Measurements from ENCODE around the gene GABBR2.

Gene GABBR2

DNA sequence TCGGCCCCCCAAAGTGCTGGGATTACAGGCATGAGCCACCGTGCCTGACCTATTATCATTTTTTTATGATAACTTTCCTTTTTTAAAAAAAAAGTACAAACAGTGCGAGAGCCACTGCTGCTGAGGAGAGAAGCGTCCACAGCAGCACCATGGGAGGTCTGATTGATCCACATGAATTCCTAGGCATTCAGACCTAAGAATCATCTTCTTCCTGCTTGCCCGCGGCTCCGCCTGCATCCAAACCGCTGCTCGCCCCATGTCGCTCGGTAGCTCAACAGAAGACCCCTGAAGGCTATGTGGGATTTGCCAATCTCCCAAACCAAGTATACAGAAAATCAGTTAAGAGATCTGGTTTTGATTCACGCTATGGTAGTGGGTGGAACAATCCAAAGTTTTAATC is 102.0 kb downstream of the GABBR2 start:
- Histone ChIP-seq H3K27ac (ENCODE audit: poor library complexity, severe bottlenecking) (no peak overlapping the region), H3K4me1 (ENCODE audit: insufficient read depth, poor library complexity, severe bottlenecking) (no peaks in the 10 kb centered on the region), H3K9me3 (ENCODE audit: severe bottlenecking) (no peaks in the 10 kb centered on the region), H3K4me3 (ENCODE audit: severe bottlenecking) (no peak overlapping the region), H3K27me3 (ENCODE audit: insufficient read depth, poor library complexity, severe bottlenecking) (peaks cover 7% of the 10 kb centered on the region), H3K36me3 (ENCODE audit: low read depth) (no peaks in the 10 kb centered on the region)
- DNase-seq (ENCODE audit: low spot score) (no peak), ATAC-seq (ENCODE audit: low read depth) (no peak)
- TF ChIP-seq, protein P1, sequence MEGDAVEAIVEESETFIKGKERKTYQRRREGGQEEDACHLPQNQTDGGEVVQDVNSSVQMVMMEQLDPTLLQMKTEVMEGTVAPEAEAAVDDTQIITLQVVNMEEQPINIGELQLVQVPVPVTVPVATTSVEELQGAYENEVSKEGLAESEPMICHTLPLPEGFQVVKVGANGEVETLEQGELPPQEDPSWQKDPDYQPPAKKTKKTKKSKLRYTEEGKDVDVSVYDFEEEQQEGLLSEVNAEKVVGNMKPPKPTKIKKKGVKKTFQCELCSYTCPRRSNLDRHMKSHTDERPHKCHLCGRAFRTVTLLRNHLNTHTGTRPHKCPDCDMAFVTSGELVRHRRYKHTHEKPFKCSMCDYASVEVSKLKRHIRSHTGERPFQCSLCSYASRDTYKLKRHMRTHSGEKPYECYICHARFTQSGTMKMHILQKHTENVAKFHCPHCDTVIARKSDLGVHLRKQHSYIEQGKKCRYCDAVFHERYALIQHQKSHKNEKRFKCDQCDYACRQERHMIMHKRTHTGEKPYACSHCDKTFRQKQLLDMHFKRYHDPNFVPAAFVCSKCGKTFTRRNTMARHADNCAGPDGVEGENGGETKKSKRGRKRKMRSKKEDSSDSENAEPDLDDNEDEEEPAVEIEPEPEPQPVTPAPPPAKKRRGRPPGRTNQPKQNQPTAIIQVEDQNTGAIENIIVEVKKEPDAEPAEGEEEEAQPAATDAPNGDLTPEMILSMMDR (IDR thresholded peaks at IDR 0.05; ENCODE audit: poor library complexity, severe bottlenecking): no peak

DNA sequence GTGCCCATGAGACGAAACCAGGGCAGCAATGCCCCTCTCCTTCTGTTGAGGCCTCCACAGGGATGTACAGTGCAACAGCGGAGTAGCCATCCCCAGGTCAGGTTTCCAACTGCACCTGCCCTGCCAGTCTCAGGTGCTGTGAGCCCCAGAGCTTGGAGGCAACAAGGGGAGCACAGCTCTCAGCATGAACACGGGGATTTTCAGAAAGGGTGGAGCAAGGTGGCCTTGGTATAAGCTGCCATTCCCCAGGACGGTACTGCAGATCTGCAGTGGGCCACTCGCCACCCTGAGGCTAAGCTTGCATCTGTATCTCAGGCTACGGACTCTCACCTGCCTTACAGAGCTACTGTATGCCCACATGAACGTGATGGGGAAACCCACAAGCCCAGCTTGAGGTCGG is 103.6 kb downstream of the GABBR2 start:
- no peak overlapping the region for H3K4me3 ChIP-seq (ENCODE audit: severe bottlenecking)
- no peaks in the 10 kb centered on the region for H3K9me3 ChIP-seq (ENCODE audit: severe bottlenecking)
- H3K36me3 ChIP-seq (ENCODE audit: low read depth): no peaks in the 10 kb centered on the region
- peaks cover 7% of the 10 kb centered on the region for H3K27me3 ChIP-seq (ENCODE audit: insufficient read depth, poor library complexity, severe bottlenecking)
- ATAC-seq (ENCODE audit: low read depth) (no peak), DNase-seq (ENCODE audit: low spot score) (no peak)
- TF ChIP-seq, protein P1 (IDR thresholded peaks at IDR 0.05; ENCODE audit: poor library complexity, severe bottlenecking): no peak
- no peaks in the 10 kb centered on the region for H3K4me1 ChIP-seq (ENCODE audit: insufficient read depth, poor library complexity, severe bottlenecking)
- no peak overlapping the region for H3K27ac ChIP-seq (ENCODE audit: poor library complexity, severe bottlenecking)

DNA sequence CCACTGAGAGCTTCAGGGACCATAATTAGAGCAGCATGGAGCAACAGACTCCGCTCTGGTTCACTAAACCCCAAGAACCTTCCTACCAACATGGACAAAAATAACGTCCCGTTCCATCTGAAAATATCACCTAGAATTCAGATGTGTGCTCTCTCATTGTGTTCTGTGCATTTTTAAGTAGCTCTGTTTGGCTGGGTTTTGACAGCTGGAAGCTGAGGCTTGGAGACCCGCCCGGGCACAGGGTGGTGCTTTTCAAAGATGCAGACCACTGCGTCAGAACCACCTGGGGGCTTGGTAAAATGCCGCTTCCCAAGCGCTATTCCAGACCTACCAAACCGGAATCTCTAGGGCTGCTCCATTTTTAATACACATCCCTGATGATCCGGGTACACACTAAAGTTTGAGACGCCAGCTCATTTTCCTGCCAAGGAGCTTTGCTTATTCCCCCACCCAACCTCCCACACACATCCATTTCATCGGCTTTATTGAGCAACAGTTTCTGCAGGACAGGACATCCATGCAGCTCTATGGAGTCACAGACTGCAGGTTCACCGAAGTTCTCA is 104.8 kb downstream of the GABBR2 start:
- Histone ChIP-seq H3K9me3 (ENCODE audit: severe bottlenecking) (no peaks in the 10 kb centered on the region), H3K36me3 (ENCODE audit: low read depth) (no peaks in the 10 kb centered on the region), H3K27me3 (ENCODE audit: insufficient read depth, poor library complexity, severe bottlenecking) (peaks cover 7% of the 10 kb centered on the region), H3K27ac (ENCODE audit: poor library complexity, severe bottlenecking) (no peak overlapping the region), H3K4me3 (ENCODE audit: severe bottlenecking) (no peak overlapping the region), H3K4me1 (ENCODE audit: insufficient read depth, poor library complexity, severe bottlenecking) (no peaks in the 10 kb centered on the region)
- ATAC-seq (ENCODE audit: low read depth): no peak
- TF ChIP-seq, protein P1 (IDR thresholded peaks at IDR 0.05; ENCODE audit: poor library complexity, severe bottlenecking): no peak
- no peak for DNase-seq (ENCODE audit: low spot score)

DNA sequence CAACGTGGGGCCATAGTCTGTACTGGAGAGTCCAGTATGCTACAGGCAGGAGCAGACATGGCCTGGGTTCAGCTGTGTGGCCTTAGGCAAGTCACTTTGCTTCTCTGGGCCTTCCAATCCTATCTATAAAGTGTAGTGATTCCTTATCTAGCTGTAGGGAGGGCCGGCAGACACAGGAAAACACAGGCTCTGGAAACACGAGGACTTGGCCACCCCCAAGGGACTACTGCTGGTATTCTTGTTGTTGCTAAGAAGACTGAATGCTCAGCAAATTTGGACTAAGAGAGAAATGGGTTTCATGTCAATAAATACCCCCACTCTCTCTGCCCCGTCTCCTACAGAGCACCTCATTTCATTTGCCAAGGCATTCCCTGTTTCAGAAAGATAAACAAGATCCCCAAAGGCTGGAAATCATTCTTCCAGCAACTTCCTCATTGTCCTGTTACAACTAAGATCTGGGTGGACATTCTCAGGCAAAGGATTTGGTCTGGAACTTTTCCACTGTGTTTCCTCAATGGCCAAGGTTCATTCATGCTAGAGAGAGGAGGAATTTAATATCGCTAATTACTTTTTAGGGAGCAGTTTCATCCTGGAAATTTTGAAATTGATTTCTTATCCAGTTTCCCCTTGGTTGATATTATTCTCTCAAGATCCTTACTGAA is 105.8 kb downstream of the GABBR2 start:
- no peak overlapping the region for H3K27ac ChIP-seq (ENCODE audit: poor library complexity, severe bottlenecking)
- H3K27me3 ChIP-seq (ENCODE audit: insufficient read depth, poor library complexity, severe bottlenecking): peaks cover 7% of the 10 kb centered on the region
- H3K4me1 ChIP-seq (ENCODE audit: insufficient read depth, poor library complexity, severe bottlenecking): no peaks in the 10 kb centered on the region
- TF ChIP-seq, protein P1 (IDR thresholded peaks at IDR 0.05; ENCODE audit: poor library complexity, severe bottlenecking): no peak
- DNase-seq (ENCODE audit: low spot score): peak; percentile 3
- ATAC-seq (ENCODE audit: low read depth): no peak
- H3K9me3 ChIP-seq (ENCODE audit: severe bottlenecking): no peaks in the 10 kb centered on the region
- H3K36me3 ChIP-seq (ENCODE audit: low read depth): no peaks in the 10 kb centered on the region
- no peak overlapping the region for H3K4me3 ChIP-seq (ENCODE audit: severe bottlenecking)

DNA sequence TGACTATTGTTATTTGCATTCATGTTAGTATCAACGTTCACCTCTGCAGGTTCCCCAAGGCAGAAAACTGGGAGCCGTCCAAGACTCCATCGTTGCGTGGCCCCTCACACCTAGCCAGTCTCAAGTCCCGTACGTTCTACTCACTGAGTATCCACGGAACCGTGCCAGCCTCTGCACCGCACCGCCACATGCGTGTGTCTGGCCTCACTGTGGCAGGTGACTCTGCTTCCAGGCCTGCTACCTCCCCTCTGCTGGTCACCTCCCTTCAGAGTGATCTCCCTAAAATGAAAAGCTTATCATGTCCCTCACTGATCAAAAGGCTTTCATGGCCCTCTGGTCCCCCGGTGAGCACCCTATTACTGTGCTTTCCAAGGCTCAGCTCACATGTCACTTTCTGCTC is 108.1 kb downstream of the GABBR2 start:
- ATAC-seq (ENCODE audit: low read depth) (no peak), DNase-seq (ENCODE audit: low spot score) (no peak)
- TF ChIP-seq, protein P1 (IDR thresholded peaks at IDR 0.05; ENCODE audit: poor library complexity, severe bottlenecking): no peak
- H3K9me3 ChIP-seq (ENCODE audit: severe bottlenecking): no peaks in the 10 kb centered on the region
- H3K36me3 ChIP-seq (ENCODE audit: low read depth): no peaks in the 10 kb centered on the region
- no peak overlapping the region for H3K27ac ChIP-seq (ENCODE audit: poor library complexity, severe bottlenecking)
- no peak overlapping the region for H3K4me3 ChIP-seq (ENCODE audit: severe bottlenecking)
- H3K27me3 ChIP-seq (ENCODE audit: insufficient read depth, poor library complexity, severe bottlenecking): peaks cover 7% of the 10 kb centered on the region
- no peaks in the 10 kb centered on the region for H3K4me1 ChIP-seq (ENCODE audit: insufficient read depth, poor library complexity, severe bottlenecking)
